Endodermal cell (in vitro differentiated cells): ENCODE measurements around the gene CXorf51A. TPM values are rescaled to one million over a fixed set of nuclear protein-coding genes. Genes with fewer than 3 reads are reported as not detected.
"Not testable (repeated sequence)": the region's sequence is repeated elsewhere in the genome, so short reads cannot be mapped to it uniquely, and the experiment has no call there.

Source experiments
- DNase-seq: peaks from one replicate; pipeline ENCODE4 v3.0.0-alpha.2; 2017
- H3K27ac ChIP-seq: 2 replicates; pipeline ENCODE4 v1.5.1; 2013; ENCODE audit warnings: mild to moderate bottlenecking, low read depth, low read length, moderate library complexity
- H3K27me3 ChIP-seq: 2 replicates; pipeline ENCODE4 v1.6.1; 2013; ENCODE audit warnings: mild to moderate bottlenecking, low read length, moderate library complexity; ENCODE audit not compliant: insufficient read depth, control insufficient read depth, poor library complexity, severe bottlenecking
- H3K36me3 ChIP-seq: 2 replicates; pipeline ENCODE4 v1.7.0; 2013; ENCODE audit warnings: mild to moderate bottlenecking, low read length, moderate library complexity; ENCODE audit not compliant: control insufficient read depth, insufficient read depth
- H3K4me1 ChIP-seq: one replicate; pipeline ENCODE4 v1.7.0; 2013; ENCODE audit warnings: low read length; ENCODE audit not compliant: control insufficient read depth, insufficient read depth
- H3K4me3 ChIP-seq: 2 replicates; pipeline ENCODE4 v1.5.1; 2013; ENCODE audit warnings: mild to moderate bottlenecking, low read length, moderate library complexity
- H3K9ac ChIP-seq: 2 replicates; pipeline ENCODE4 v1.6.1; 2013; ENCODE audit warnings: mild to moderate bottlenecking, low read length, moderate library complexity; ENCODE audit not compliant: poor library complexity, severe bottlenecking; ENCODE audit errors: extremely low read depth
- H3K9me3 ChIP-seq: 2 replicates; pipeline ENCODE4 v1.6.1; 2013; ENCODE audit warnings: mild to moderate bottlenecking, low read length, moderate library complexity; ENCODE audit not compliant: control insufficient read depth
- H3K27ac Mint-ChIP-seq: 2 replicates; pipeline ENCODE4 v1.8.0; 2020; ENCODE audit warnings: mixed read lengths
- H3K27me3 Mint-ChIP-seq: 2 replicates; pipeline ENCODE4 v1.8.0; 2021; ENCODE audit warnings: mild to moderate bottlenecking, mixed read lengths; ENCODE audit not compliant: insufficient read depth
- H3K36me3 Mint-ChIP-seq: 2 replicates; pipeline ENCODE4 v1.8.0; 2020; ENCODE audit warnings: low read depth, mixed read lengths
- H3K4me1 Mint-ChIP-seq: 2 replicates; pipeline ENCODE4 v1.8.0; 2020; ENCODE audit warnings: mixed read lengths
- H3K4me3 Mint-ChIP-seq: 2 replicates; pipeline ENCODE4 v1.8.0; 2020; ENCODE audit warnings: mild to moderate bottlenecking, moderate library complexity, mixed read lengths
- H3K9me3 Mint-ChIP-seq: 2 replicates; pipeline ENCODE4 v1.8.0; 2020; ENCODE audit warnings: mild to moderate bottlenecking, mixed read lengths
- CTCF ChIP-seq: fragments of 200-600 bp; sonication (generic); conservative IDR thresholded peaks from 2 replicates; pipeline ENCODE4 v1.5.0; 2021; ENCODE audit warnings: antibody characterized with exemption, mild to moderate bottlenecking
- WGBS, 2 experiments: methylation state at CpG; one replicate each; pipeline versions ENCODE4 v1.1.5 to v1.1.7; 2013; ENCODE audit warnings: missing lambda C conversion rate in 2 of 2, mixed read lengths in 1 of 2; ENCODE audit not compliant: insufficient coverage in 1 of 2, insufficient read length in 1 of 2; 5-methylcytosine and 5-hydroxymethylcytosine counted together
- long read RNA-seq, 4 experiments: library from polyadenylated mRNA in 2 of 4; library from RNA in 1 of 4; library from capped mRNA in 1 of 4; stranded (forward) in 3 of 4; unstranded in 1 of 4; transcript quantifications; one replicate each; pipeline ENCODE4 v2.0.0, GENCODE V29; 2020 to 2021; ENCODE audit warnings: inconsistent platforms in 1 of 4
- polyA plus RNA-seq, 2 experiments: library from polyadenylated mRNA; stranded (reverse); fragments of 50-300 nt; gene quantifications; one replicate each; pipeline ENCODE4 v1.2.3, GENCODE V29; 2013
- total RNA-seq, 2 donors: library from RNA; stranded (reverse); fragmentation: NEBNext Ultra II Directional in 1 of 2; extraction: Animal tissue kit (Norgen Biotek cat#: 25700) in 1 of 2; gene quantifications; 2 replicates in 1 of 2; 3 replicates in 1 of 2; pipeline ENCODE4 v1.2.1, GENCODE V29; 2021

Gene CXorf51A
- not detected for total RNA-seq
- not detected for polyA plus RNA-seq (2013, experiment 1 of 2)
- not detected for polyA plus RNA-seq (2013, experiment 2 of 2)
- long read RNA-seq, experiment 1 = 0 reads
- long read RNA-seq, experiment 2 = 0 reads
- long read RNA-seq, experiment 3 = 0 reads
- long read RNA-seq, experiment 4 = 0 reads

- not testable (repeated sequence) for H3K27ac Mint-ChIP-seq, H3K36me3 Mint-ChIP-seq, H3K4me1 ChIP-seq, H3K4me1 Mint-ChIP-seq, DNase-seq, H3K9ac ChIP-seq, H3K9me3 ChIP-seq, H3K4me3 Mint-ChIP-seq, H3K4me3 ChIP-seq, H3K36me3 ChIP-seq, H3K9me3 Mint-ChIP-seq, H3K27me3 Mint-ChIP-seq, H3K27me3 ChIP-seq, H3K27ac ChIP-seq
- WGBS, 2 experiments = no CpG with 5 or more reads among the region's 3 CpGs
Measured at GRCh38 chrX:146814644-146815043, at the start of gene CXorf51A. Gene CXorf51A (minus strand): TSS chrX:146814744. CDS start chrX:146814723, 21 bp downstream.

GRCh38 chrX:146863566-146863965, 49.0 kb upstream of the CXorf51A start:
- Mint-ChIP-seq H3K9me3 (peaks cover 60% of the 10 kb centered on the region), H3K4me3 (no peak overlapping the region), H3K4me1 (no peaks in the 10 kb centered on the region), H3K27me3 (no peaks in the 10 kb centered on the region), H3K36me3 (no peaks in the 10 kb centered on the region), H3K27ac (no peak overlapping the region)
- Histone ChIP-seq H3K36me3 (no peaks in the 10 kb centered on the region), H3K27me3 (no peaks in the 10 kb centered on the region), H3K4me1 (no peaks in the 10 kb centered on the region), H3K9ac (no peak overlapping the region), H3K27ac (no peak overlapping the region), H3K4me3 (no peak overlapping the region), H3K9me3 (peaks cover 18% of the 10 kb centered on the region)
- TF ChIP-seq CTCF = no peak
- no peak for DNase-seq
- WGBS, 2 experiments = 0% methylated on average over 1 of the region's 1 CpG; no CpG with 5 or more reads in 1 of the 2 experiments

GRCh38 chrX:146854281-146854680, 39.7 kb upstream of the CXorf51A start:
- no peak overlapping the region for H3K27ac Mint-ChIP-seq
- no peak overlapping the region for H3K4me3 Mint-ChIP-seq
- DNase-seq = no peak
- H3K27me3 Mint-ChIP-seq = no peaks in the 10 kb centered on the region
- H3K27me3 ChIP-seq = no peaks in the 10 kb centered on the region
- peaks cover 34% of the 10 kb centered on the region for H3K9me3 ChIP-seq
- peaks cover 2% of the 10 kb centered on the region for H3K36me3 Mint-ChIP-seq
- peaks cover 58% of the 10 kb centered on the region for H3K9me3 Mint-ChIP-seq
- no peak overlapping the region for H3K27ac ChIP-seq
- H3K4me1 ChIP-seq = no peaks in the 10 kb centered on the region
- no peaks in the 10 kb centered on the region for H3K36me3 ChIP-seq
- no peaks in the 10 kb centered on the region for H3K4me1 Mint-ChIP-seq
- no peak overlapping the region for H3K9ac ChIP-seq
- no peak overlapping the region for H3K4me3 ChIP-seq
- WGBS, 2 experiments = 72% methylated on average over 2 of the region's 2 CpGs; no CpG with 5 or more reads in 1 of the 2 experiments
- TF ChIP-seq CTCF = no peak

- no peaks in the 10 kb centered on the region for H3K27me3 ChIP-seq
- no peaks in the 10 kb centered on the region for H3K4me1 ChIP-seq
- H3K27ac ChIP-seq = no peak overlapping the region
- H3K9ac ChIP-seq = no peak overlapping the region
- H3K27me3 Mint-ChIP-seq = no peaks in the 10 kb centered on the region
- H3K4me1 Mint-ChIP-seq = no peaks in the 10 kb centered on the region
- peaks cover 39% of the 10 kb centered on the region for H3K9me3 Mint-ChIP-seq
- no peak for DNase-seq
- no peak overlapping the region for H3K4me3 Mint-ChIP-seq
- H3K4me3 ChIP-seq = no peak overlapping the region
- no peak overlapping the region for H3K27ac Mint-ChIP-seq
- 75% methylated on average over 4 of the region's 4 CpGs; no CpG with 5 or more reads in 1 of the 2 experiments for WGBS, 2 experiments
- H3K36me3 Mint-ChIP-seq = no peaks in the 10 kb centered on the region
- no peak for TF ChIP-seq CTCF
- H3K9me3 ChIP-seq = peaks cover 4% of the 10 kb centered on the region
- H3K36me3 ChIP-seq = no peaks in the 10 kb centered on the region
Measured at GRCh38 chrX:146831994-146832393, 17.4 kb upstream of the CXorf51A start.

- not testable (repeated sequence) for H3K9me3 Mint-ChIP-seq, DNase-seq, H3K9me3 ChIP-seq, H3K4me1 Mint-ChIP-seq, H3K36me3 Mint-ChIP-seq, H3K27ac ChIP-seq, H3K9ac ChIP-seq, H3K27me3 Mint-ChIP-seq, H3K27me3 ChIP-seq, H3K4me3 Mint-ChIP-seq, H3K4me1 ChIP-seq, H3K36me3 ChIP-seq, H3K27ac Mint-ChIP-seq, H3K4me3 ChIP-seq
- WGBS, 2 experiments = no CpG with 5 or more reads among the region's 3 CpGs
Measured at GRCh38 chrX:146809471-146809870, 5.1 kb downstream of the CXorf51A start, which contains the start of gene CXorf51B. Gene CXorf51B (plus strand): TSS chrX:146809771. CDS start chrX:146809792, 21 bp downstream.
